GM18507 (cell line): ENCODE results near the gene TOMM40.
"Not testable (repeated sequence)": the region's sequence is repeated elsewhere in the genome, so short reads cannot be mapped to it uniquely, and the experiment has no call there.

Experiments
- DNase-seq: peaks from one replicate; pipeline ENCODE4 v3.0.0; 2011; ENCODE audit warnings: low read depth; ENCODE audit not compliant: insufficient read length; ENCODE audit errors: extremely low spot score
- FAIRE-seq: peaks from 2 replicates; lab custom pipeline; 2011; peaks lifted over from hg19 to GRCh38; lab: Jason Lieb, UNC

Gene TOMM40

GRCh38 chr19:44914433-44915206 is 23.6 kb downstream of the TOMM40 start, which contains the start of gene APOC1:
APOC1 (plus strand) TSS chr19:44914608; CDS start chr19:44914892, 284 bp downstream.
- DNase-seq (peak; percentile 89), FAIRE-seq (peak; percentile 88)

DNA sequence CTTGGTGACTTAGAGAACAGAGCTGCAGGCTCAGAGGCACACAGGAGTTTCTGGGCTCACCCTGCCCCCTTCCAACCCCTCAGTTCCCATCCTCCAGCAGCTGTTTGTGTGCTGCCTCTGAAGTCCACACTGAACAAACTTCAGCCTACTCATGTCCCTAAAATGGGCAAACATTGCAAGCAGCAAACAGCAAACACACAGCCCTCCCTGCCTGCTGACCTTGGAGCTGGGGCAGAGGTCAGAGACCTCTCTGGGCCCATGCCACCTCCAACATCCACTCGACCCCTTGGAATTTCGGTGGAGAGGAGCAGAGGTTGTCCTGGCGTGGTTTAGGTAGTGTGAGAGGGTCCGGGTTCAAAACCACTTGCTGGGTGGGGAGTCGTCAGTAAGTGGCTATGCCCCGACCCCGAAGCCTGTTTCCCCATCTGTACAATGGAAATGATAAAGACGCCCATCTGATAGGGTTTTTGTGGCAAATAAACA is 33.2 kb downstream of the TOMM40 start:
- FAIRE-seq, result no peak
- DNase-seq, result no peak

GRCh38 chr19:44925114-44925891 is 34.2 kb downstream of the TOMM40 start:
- FAIRE-seq (no peak), DNase-seq (no peak)

DNA sequence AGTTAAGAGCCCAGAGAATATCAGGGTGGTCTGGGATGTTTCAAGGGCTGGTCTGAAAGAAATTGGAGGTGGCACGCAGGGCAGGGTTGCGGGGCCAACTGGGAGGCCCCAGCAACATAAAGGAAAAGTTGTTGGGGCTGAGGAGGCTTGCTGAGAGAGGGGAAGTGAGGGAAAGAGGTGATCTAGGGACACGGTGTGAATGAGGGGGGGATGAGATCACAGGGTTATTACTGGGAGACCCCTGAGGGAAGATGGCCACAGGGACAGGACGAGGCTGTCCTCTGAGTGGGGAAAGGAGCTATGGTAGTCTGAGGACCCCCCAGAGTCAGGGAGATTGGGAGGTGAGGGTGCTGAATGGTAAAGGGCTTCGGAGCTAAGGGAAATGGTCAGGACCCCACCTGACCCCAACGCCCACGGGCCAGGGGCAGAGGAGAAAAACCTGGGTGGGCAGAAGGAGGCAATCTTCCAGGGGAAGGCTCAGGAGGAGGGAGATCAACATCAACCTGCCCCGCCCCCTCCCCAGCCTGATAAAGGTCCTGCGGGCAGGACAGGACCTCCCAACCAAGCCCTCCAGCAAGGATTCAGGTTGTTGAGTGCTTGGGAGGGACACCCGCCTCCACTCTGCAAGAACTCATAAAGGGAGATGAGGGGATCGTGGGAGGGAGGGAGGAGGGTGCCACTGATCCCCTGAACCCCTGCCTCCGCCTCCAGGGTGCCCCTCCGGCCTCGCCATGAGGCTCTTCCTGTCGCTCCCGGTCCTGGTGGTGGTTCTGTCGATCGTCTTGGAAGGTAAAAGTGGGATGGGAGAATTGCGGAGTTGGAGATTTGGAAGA is 35.4 kb downstream of the TOMM40 start:
- not testable (repeated sequence) for DNase-seq, FAIRE-seq

GRCh38 chr19:44927746-44928145 is 36.7 kb downstream of the TOMM40 start:
- no peak for FAIRE-seq

DNA sequence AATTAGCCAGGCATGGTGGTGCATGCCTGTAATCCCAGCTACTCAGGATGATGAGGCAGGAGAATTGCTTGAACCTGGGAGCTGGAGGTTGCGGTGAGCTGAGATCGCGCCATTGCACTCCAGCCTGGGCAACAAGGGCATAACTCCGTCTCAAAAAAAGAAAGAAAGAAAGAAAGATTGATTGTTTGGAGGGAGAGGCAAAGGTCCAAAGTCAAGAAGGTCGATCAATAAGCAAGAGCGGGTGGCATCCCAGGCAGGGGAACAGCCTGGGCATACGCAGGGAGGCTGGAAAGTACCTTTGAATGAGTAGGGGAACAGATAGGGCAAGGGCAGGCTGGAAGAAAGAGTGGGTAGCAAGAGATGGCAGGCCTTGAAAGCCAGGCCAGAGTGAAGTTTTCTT is 39.0 kb downstream of the TOMM40 start:
- no peak for DNase-seq

More at GRCh38 chr19:44927746-44928145, 36.7 kb downstream of the TOMM40 start:
- DNase-seq, result no peak

DNA sequence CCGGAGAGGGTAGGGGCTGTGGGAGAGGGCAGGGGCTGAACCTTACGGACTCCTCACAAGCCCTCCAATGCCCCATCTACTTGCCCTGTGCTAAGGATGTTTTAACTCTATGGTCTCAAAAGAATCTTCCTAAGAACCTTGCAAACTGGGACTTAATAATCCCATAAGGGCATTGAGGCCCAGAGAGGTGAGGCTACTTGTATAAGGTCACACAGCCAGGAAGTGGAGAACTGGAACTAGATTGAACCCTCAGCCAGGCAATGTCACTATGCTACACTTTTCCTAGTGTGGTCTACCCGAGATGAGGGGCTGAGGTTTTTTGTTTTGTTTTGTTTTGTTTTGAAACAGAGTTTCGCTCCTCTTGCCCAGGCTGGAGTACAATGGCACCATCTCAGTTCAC is 40.5 kb downstream of the TOMM40 start:
- FAIRE-seq (no peak), DNase-seq (no peak)

More for the DNA sequence above, 39.0 kb downstream of the TOMM40 start:
- no peak for FAIRE-seq

GRCh38 chr19:44939668-44940067 is 48.6 kb downstream of the TOMM40 start:
- no peak for FAIRE-seq

DNA sequence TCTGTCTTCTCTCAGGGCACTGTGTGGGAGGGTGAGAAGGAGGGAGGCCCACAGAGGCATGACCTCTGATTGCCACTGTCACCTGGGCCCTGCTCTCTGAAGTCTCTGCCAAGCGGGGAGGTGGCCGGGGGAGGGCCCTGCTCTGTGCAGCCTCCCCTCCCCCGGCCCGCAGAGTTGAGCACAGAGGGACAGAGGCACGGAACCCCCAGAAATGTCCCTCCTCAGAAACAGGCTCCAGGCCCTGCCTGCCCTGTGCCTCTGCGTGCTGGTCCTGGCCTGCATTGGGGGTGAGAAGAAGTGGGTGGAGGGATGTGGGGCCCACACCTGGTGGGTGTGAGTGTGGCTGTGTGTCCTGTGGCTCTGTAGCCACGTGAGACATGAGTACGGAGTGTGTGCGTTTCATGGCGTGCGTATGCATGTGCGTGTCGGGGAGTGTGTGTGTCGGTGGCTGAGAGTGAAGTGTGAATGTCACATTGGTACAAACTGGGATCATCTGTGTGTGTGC is 51.1 kb downstream of the TOMM40 start, which contains the start of gene APOC4:
APOC4 (plus strand) TSS at position 171 of the 505 bp plus-strand sequence; CDS start at position 212, 41 bp downstream.
- FAIRE-seq, result no peak
- DNase-seq, result no peak

More at GRCh38 chr19:44939668-44940067, 48.6 kb downstream of the TOMM40 start:
- no peak for DNase-seq

- DNase-seq (peak; percentile 72), FAIRE-seq (peak; percentile 89)
Measured at GRCh38 chr19:44943801-44944249, 52.8 kb downstream of the TOMM40 start.

- FAIRE-seq, result no peak
- no peak for DNase-seq
Measured at GRCh38 chr19:44947041-44947581, 56.1 kb downstream of the TOMM40 start.

- FAIRE-seq (no peak), DNase-seq (no peak)
Measured at GRCh38 chr19:44948237-44948636, 57.2 kb downstream of the TOMM40 start.

GRCh38 chr19:44948763-44949374 is 57.8 kb downstream of the TOMM40 start:
- FAIRE-seq, result no peak
- DNase-seq, result no peak

- FAIRE-seq, result no peak
Measured at GRCh38 chr19:44949550-44949949, 58.5 kb downstream of the TOMM40 start.

GRCh38 chr19:44951179-44952159 is 60.4 kb downstream of the TOMM40 start:
- DNase-seq (peak; percentile 32), FAIRE-seq (peak; percentile 69)

More at GRCh38 chr19:44949550-44949949, 58.5 kb downstream of the TOMM40 start:
- no peak for DNase-seq
